ENCODE measurements around the gene SUMF2. TPM values are rescaled to one million over a fixed set of nuclear protein-coding genes. Genes with fewer than 3 reads are reported as not detected.
"Not testable (repeated sequence)": the region's sequence is repeated elsewhere in the genome, so short reads cannot be mapped to it uniquely, and the experiment has no call there.

The SUMF2 gene
- polyA plus RNA-seq, 1 donor from 2014 or later, result 69.3 TPM

DNA sequence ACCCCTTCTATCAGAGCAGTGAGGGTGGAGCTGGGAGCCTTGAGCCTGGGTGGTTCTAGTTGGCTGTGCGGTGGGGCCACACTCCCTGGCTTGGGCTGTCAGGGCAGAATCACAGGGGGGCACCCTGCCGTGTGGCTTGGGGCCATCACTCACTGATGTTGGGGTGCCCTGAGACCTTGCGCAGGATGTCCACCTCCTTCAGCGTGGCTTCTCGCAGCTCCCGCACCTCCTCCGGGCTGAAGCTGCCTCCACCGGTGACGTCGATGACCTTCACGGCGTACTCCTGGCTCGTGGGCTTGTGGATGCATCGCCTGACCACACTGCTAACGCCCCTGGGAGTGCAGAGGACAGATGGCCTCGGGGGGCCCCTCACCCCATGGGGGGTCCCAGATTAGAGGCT lies 23.4 kb downstream of the SUMF2 start:
- TF ChIP-seq EZH2 (IDR thresholded peaks at IDR 0.05; ENCODE audit: borderline replicate concordance, insufficient read depth, low read length, poor library complexity, severe bottlenecking) (no peak), SMC3 (conservative IDR thresholded peaks at IDR 0.05; ENCODE audit: poor library complexity) (no peak)
- H3K79me2 ChIP-seq (replicated peaks; ENCODE audit: insufficient read depth, low read length), result no peaks in the 10 kb centered on the region
- H2AFZ ChIP-seq (ENCODE audit: low read depth, low read length), result no peak overlapping the region
- no peak overlapping the region for H3K4me2 ChIP-seq (ENCODE audit: low read length)
- no peaks in the 10 kb centered on the region for H4K20me1 ChIP-seq (ENCODE audit: insufficient read depth)
- no peaks in the 10 kb centered on the region for H3K9me2 ChIP-seq (ENCODE audit: insufficient read depth, low read length)
- H3K36me3 ChIP-seq (ENCODE audit: insufficient read depth, low read length), result no peaks in the 10 kb centered on the region
- no peak overlapping the region for H3K4me3 ChIP-seq (ENCODE audit: low read length)
- no peak overlapping the region for H3K27ac ChIP-seq (ENCODE audit: low read length)
- no peak overlapping the region for H3K9ac ChIP-seq (ENCODE audit: low read length)
- H3K9me3 ChIP-seq (ENCODE audit: low read length), result no peaks in the 10 kb centered on the region
- no peaks in the 10 kb centered on the region for H3K27me3 ChIP-seq (ENCODE audit: insufficient read depth, low read depth, low read length)
- H3F3A ChIP-seq (ENCODE audit: insufficient read depth, low read length, poor library complexity, severe bottlenecking), result no peaks in the 10 kb centered on the region

DNA sequence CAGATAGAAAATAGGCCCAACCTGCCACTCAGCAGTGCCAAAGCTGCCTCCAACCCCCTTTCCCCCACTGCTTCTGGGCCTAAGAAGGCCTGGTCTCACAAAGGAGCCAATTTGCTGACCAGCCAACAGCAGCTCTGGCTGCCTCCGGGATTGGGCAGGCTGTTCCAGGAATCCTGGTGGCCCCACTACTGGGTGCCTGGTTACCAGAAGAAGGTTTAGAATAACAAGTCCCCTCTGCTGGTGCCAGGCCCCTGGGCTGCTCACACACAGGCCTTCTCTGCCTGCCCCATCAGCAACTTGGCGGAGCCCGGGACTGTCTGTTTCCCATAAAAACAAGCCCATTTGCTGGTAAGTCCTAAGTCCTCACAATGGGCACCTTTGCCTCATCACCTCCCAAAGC lies 27.5 kb downstream of the SUMF2 start:
- no peaks in the 10 kb centered on the region for H3K36me3 ChIP-seq (ENCODE audit: insufficient read depth, low read length)
- TF ChIP-seq POLR2AphosphoS5 (IDR thresholded peaks at IDR 0.05) (no peak), TAF1 (IDR thresholded peaks at IDR 0.05; ENCODE audit: low read depth) (no peak), SMC3 (conservative IDR thresholded peaks at IDR 0.05; ENCODE audit: poor library complexity) (no peak), EP300 (conservative IDR thresholded peaks at IDR 0.05; ENCODE audit: poor library complexity, severe bottlenecking) (no peak), MXI1 (conservative IDR thresholded peaks at IDR 0.05; ENCODE audit: poor library complexity, severe bottlenecking) (no peak), RAD21 (conservative IDR thresholded peaks at IDR 0.05) (no peak), EZH2 (IDR thresholded peaks at IDR 0.05; ENCODE audit: borderline replicate concordance, insufficient read depth, low read length, poor library complexity, severe bottlenecking) (no peak)
- TF ChIP-seq, protein P1, sequence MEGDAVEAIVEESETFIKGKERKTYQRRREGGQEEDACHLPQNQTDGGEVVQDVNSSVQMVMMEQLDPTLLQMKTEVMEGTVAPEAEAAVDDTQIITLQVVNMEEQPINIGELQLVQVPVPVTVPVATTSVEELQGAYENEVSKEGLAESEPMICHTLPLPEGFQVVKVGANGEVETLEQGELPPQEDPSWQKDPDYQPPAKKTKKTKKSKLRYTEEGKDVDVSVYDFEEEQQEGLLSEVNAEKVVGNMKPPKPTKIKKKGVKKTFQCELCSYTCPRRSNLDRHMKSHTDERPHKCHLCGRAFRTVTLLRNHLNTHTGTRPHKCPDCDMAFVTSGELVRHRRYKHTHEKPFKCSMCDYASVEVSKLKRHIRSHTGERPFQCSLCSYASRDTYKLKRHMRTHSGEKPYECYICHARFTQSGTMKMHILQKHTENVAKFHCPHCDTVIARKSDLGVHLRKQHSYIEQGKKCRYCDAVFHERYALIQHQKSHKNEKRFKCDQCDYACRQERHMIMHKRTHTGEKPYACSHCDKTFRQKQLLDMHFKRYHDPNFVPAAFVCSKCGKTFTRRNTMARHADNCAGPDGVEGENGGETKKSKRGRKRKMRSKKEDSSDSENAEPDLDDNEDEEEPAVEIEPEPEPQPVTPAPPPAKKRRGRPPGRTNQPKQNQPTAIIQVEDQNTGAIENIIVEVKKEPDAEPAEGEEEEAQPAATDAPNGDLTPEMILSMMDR (IDR thresholded peaks at IDR 0.05; ENCODE audit: poor library complexity, severe bottlenecking), result no peak
- TF ChIP-seq, protein P2, sequence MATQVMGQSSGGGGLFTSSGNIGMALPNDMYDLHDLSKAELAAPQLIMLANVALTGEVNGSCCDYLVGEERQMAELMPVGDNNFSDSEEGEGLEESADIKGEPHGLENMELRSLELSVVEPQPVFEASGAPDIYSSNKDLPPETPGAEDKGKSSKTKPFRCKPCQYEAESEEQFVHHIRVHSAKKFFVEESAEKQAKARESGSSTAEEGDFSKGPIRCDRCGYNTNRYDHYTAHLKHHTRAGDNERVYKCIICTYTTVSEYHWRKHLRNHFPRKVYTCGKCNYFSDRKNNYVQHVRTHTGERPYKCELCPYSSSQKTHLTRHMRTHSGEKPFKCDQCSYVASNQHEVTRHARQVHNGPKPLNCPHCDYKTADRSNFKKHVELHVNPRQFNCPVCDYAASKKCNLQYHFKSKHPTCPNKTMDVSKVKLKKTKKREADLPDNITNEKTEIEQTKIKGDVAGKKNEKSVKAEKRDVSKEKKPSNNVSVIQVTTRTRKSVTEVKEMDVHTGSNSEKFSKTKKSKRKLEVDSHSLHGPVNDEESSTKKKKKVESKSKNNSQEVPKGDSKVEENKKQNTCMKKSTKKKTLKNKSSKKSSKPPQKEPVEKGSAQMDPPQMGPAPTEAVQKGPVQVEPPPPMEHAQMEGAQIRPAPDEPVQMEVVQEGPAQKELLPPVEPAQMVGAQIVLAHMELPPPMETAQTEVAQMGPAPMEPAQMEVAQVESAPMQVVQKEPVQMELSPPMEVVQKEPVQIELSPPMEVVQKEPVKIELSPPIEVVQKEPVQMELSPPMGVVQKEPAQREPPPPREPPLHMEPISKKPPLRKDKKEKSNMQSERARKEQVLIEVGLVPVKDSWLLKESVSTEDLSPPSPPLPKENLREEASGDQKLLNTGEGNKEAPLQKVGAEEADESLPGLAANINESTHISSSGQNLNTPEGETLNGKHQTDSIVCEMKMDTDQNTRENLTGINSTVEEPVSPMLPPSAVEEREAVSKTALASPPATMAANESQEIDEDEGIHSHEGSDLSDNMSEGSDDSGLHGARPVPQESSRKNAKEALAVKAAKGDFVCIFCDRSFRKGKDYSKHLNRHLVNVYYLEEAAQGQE (IDR thresholded peaks at IDR 0.05; ENCODE audit: borderline replicate concordance), result no peak
- no peaks in the 10 kb centered on the region for H3K79me2 ChIP-seq (replicated peaks; ENCODE audit: insufficient read depth, low read length)
- no peaks in the 10 kb centered on the region for H3K9me3 ChIP-seq (ENCODE audit: low read length)
- H2AFZ ChIP-seq (ENCODE audit: low read depth, low read length), result no peak overlapping the region
- no peak overlapping the region for H3K4me2 ChIP-seq (ENCODE audit: low read length)
- no peaks in the 10 kb centered on the region for H3K27me3 ChIP-seq (ENCODE audit: insufficient read depth, low read depth, low read length)
- no peak overlapping the region for H3K9ac ChIP-seq (ENCODE audit: low read length)
- H3K27ac ChIP-seq (ENCODE audit: low read length), result no peak overlapping the region
- no peak overlapping the region for H3K4me3 ChIP-seq (ENCODE audit: low read length)
- H4K20me1 ChIP-seq (ENCODE audit: insufficient read depth), result no peaks in the 10 kb centered on the region
- no peaks in the 10 kb centered on the region for H3K9me2 ChIP-seq (ENCODE audit: insufficient read depth, low read length)
- H3F3A ChIP-seq (ENCODE audit: insufficient read depth, low read length, poor library complexity, severe bottlenecking), result no peaks in the 10 kb centered on the region

DNA sequence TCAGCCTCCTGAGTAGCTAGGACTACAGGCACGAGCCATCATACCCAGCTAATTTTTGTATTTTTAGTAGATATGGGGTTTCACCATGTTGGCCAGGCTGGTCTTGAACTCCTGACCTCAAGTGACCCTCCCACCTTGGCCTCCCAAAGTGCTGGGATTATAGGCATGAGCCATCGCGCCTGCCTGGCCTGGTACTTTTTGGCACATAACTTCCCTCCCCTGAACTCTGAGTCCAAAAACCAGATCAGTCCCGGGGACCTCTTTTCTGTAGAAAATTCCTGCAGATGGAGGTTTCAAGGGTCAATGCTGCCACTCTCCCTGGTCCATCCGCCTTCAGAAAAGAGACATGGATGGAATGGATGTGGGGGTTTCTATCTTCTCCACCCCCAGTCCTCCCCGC lies 28.3 kb downstream of the SUMF2 start:
- H2AFZ ChIP-seq (ENCODE audit: low read depth, low read length); H3K9me3 ChIP-seq (ENCODE audit: low read length); H3F3A ChIP-seq (ENCODE audit: insufficient read depth, low read length, poor library complexity, severe bottlenecking); H4K20me1 ChIP-seq (ENCODE audit: insufficient read depth); H3K27me3 ChIP-seq (ENCODE audit: insufficient read depth, low read depth, low read length); H3K9me2 ChIP-seq (ENCODE audit: insufficient read depth, low read length); H3K4me2 ChIP-seq (ENCODE audit: low read length); H3K79me2 ChIP-seq (replicated peaks; ENCODE audit: insufficient read depth, low read length); H3K36me3 ChIP-seq (ENCODE audit: insufficient read depth, low read length); H3K27ac ChIP-seq (ENCODE audit: low read length); H3K9ac ChIP-seq (ENCODE audit: low read length); H3K4me3 ChIP-seq (ENCODE audit: low read length): not testable (repeated sequence)

All from neural cell (in vitro differentiated cells).